GM10248 (cell line): ENCODE data around the gene SLC4A4.

Experiments
- CTCF ChIA-PET: fragments of 300-600 bp; sonication (Branson Sonifier 250); formaldehyde crosslinking; extraction: SDS; loops from one replicate; lab custom pipeline; 2021; ENCODE audit warnings: antibody characterized with exemption; lab: Yijun Ruan, JAX
- POLR2A ChIA-PET: fragments of 350-650 bp; sonication (Branson Sonifier 250); formaldehyde crosslinking; extraction: SDS; loops from one replicate; lab custom pipeline; 2020; ENCODE audit warnings: antibody characterized with exemption; lab: Yijun Ruan, JAX
- DNase-seq: peaks from one replicate; pipeline ENCODE4 v3.0.0; 2012; ENCODE audit errors: extremely low spot score
- TF ChIP-seq, protein P1 (sequence below): IDR thresholded peaks from 2 replicates; pipeline ENCODE4 v1.5.1; 2012; ENCODE audit warnings: mild to moderate bottlenecking, low read depth; ENCODE audit errors: extremely low read depth, missing control alignments, control extremely low read depth

Gene SLC4A4

DNA sequence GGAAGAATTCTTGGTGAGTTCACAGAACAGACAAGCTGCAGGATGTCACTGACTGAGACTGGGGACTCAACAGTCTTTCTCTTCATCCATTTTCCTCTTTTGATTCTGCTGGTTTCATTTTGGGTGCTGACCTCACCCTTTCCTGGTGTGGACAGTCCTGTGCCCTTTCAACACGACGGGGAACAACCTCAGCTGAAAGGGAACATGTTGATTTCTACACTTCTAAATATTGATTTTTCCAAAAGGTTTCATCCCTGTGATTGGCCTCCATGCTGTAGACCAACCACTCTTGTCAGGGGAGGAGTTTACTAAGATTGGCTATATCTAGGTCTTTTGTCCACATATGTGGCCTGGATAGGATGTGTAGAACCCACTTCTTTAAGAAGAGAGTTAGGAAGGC, 91.8 kb downstream of the SLC4A4 start:
- ChIA-PET CTCF (interaction anchor here (1.5 kb wide), 1 partner anchor 25 kb away, joined by 3 read pairs; no protein-coding TSS in a partner anchor), POLR2A (no interaction called here)
- TF ChIP-seq, protein P1, sequence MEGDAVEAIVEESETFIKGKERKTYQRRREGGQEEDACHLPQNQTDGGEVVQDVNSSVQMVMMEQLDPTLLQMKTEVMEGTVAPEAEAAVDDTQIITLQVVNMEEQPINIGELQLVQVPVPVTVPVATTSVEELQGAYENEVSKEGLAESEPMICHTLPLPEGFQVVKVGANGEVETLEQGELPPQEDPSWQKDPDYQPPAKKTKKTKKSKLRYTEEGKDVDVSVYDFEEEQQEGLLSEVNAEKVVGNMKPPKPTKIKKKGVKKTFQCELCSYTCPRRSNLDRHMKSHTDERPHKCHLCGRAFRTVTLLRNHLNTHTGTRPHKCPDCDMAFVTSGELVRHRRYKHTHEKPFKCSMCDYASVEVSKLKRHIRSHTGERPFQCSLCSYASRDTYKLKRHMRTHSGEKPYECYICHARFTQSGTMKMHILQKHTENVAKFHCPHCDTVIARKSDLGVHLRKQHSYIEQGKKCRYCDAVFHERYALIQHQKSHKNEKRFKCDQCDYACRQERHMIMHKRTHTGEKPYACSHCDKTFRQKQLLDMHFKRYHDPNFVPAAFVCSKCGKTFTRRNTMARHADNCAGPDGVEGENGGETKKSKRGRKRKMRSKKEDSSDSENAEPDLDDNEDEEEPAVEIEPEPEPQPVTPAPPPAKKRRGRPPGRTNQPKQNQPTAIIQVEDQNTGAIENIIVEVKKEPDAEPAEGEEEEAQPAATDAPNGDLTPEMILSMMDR = no peak
- DNase-seq = no peak

DNA sequence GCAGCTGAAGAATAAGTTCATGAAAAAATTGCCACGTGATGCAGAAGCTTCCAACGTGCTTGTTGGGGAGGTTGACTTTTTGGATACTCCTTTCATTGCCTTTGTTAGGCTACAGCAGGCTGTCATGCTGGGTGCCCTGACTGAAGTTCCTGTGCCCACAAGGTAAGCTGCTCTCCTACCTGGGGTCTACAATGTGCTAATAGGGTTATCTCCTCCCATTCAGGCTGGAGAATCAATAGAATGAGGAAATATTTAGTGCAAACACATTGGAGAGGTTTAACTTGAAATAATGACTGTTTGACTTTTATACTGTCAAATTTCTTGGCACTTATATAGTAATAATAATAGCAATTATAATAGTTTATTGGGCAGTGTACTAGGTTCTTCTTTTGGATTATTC, 101.8 kb downstream of the SLC4A4 start:
- ChIA-PET CTCF (no interaction called here), POLR2A (no interaction called here)
- TF ChIP-seq, protein P1 = no peak
- DNase-seq = no peak

DNA sequence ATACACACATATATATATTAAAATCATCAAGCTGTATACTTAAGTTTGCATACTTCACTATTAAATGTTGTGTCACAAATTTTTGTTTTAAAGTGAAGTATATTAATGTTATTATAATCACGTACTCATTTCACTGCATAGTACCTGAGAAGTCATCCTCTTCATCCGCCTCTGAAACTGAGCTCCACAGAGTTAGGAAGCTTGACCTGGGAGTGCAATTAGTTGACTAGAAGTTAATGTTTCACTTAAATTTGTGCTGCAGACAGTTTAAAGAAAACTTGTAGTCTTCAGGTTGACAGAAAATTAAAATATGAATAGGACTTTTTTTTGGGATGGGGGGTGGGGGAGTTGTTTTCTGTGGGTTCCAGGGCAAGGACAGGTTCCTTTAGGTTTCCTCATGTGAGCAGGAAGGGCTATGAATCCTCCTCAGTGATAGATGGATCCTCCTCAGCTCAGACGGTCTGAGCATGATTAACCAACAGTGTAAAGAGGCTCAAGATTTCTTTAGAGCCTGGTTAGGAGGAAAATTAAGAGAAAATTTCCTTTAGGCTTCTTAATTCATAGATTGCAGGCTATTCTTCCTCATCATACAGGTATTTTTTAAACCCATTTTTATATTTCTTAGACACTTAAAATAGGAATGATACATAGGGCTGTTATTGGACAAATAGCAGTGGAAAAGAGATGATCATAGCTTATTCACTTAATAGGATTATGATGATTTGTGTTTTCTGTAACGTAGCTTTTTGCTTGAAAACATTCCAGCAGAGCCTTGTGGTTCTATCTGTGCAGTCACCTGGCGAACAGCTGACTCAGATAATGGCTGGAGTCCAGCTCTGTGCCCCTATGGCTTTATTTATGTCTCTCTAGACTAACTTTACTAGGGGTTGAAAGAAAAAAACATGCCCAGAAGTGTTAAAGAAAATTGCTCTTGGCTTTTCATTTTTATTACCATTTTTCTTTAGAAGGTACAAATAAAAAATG, 102.7 kb downstream of the SLC4A4 start:
- ChIA-PET POLR2A (no interaction called here), CTCF (no interaction called here)
- TF ChIP-seq, protein P1 = no peak
- no peak for DNase-seq

GRCh38 chr4:71442336-71442735, 103.5 kb downstream of the SLC4A4 start:
- DNase-seq = no peak
- TF ChIP-seq, protein P1 = no peak
- ChIA-PET CTCF (no interaction called here), POLR2A (no interaction called here)

GRCh38 chr4:71444395-71444794, 105.6 kb downstream of the SLC4A4 start:
- no peak for DNase-seq
- CTCF ChIA-PET = interaction anchor here (1.1 to 1.8 kb wide), 3 partner anchors 10 to 14 kb away, joined by 3 to 5 read pairs (median 3); no protein-coding TSS in a partner anchor
- TF ChIP-seq, protein P1 = no peak
- POLR2A ChIA-PET = interaction anchor here (0.5 kb wide), 1 partner anchor 753 kb away, joined by 3 read pairs; no protein-coding TSS in a partner anchor

GRCh38 chr4:71445811-71446210, 107.0 kb downstream of the SLC4A4 start:
- CTCF ChIA-PET = no interaction called here
- POLR2A ChIA-PET = no interaction called here
- TF ChIP-seq, protein P1 = no peak
- DNase-seq = no peak
